GM12874 (cell line): ENCODE results near the gene MMP11.

ENCODE experiments used
- CTCF ChIP-seq: IDR thresholded peaks from 2 replicates; pipeline ENCODE4 v1.5.1; 2011; ENCODE audit warnings: low read depth, mild to moderate bottlenecking, control low read depth, low read length, moderate library complexity; ENCODE audit not compliant: insufficient read depth

The MMP11 gene

GRCh38 chr22:23749841-23750301 is 22.8 kb upstream of the MMP11 start:
- TF ChIP-seq CTCF, result no peak

- TF ChIP-seq CTCF, result no peak
Observed at GRCh38 chr22:23750367-23750713, 22.3 kb upstream of the MMP11 start.

- peak; percentile 50 for TF ChIP-seq CTCF
Observed at GRCh38 chr22:23750714-23751440, 21.8 kb upstream of the MMP11 start, which contains the start of gene ZNF70. Gene ZNF70 (minus strand): TSS chr22:23751112. CDS start chr22:23745140, 5,972 bp downstream.

GRCh38 chr22:23751441-23751996 is 21.1 kb upstream of the MMP11 start:
- TF ChIP-seq CTCF, result no peak

- no peak for TF ChIP-seq CTCF
Observed at GRCh38 chr22:23752090-23752691, 20.5 kb upstream of the MMP11 start.

- TF ChIP-seq CTCF, result no peak
Observed at GRCh38 chr22:23752750-23753149, 19.9 kb upstream of the MMP11 start.

GRCh38 chr22:23753385-23753784 is 19.3 kb upstream of the MMP11 start:
- no peak for TF ChIP-seq CTCF
